Measurements from ENCODE around the gene TRIM40. TPM values are rescaled to one million over a fixed set of nuclear protein-coding genes. Genes with fewer than 3 reads are reported as not detected.

TRIM40 gene
- polyA plus RNA-seq (not detected in 3 replicates), polyA minus RNA-seq (not detected in 3 replicates)
- polyA plus RNA-seq (2011; ENCODE audit: low read depth): not detected
- polyA plus RNA-seq (2011; cell fraction: cytosol; rRNA removed): not detected in 2 replicates
- polyA plus RNA-seq (2011; cell fraction: nucleus; rRNA removed): not detected in 2 replicates
- polyA plus RNA-seq (2012; ENCODE audit: low replicate concordance): not detected in 2 replicates
- not detected for polyA minus RNA-seq (2011; cell fraction: cytosol; rRNA and poly(A)+ RNA removed)
- polyA minus RNA-seq (2011; cell fraction: nucleus; rRNA and poly(A)+ RNA removed): not detected in 2 replicates

- Histone ChIP-seq H3K79me2 (ENCODE audit: control insufficient read depth, insufficient read depth, low read length) (no peaks in the 10 kb centered on the region), H2AFZ (ENCODE audit: control insufficient read depth, low read length) (no peak within 1 kb of the TSS), H4K20me1 (ENCODE audit: control insufficient read depth, extremely low read depth, insufficient read depth, low read length) (no peaks in the 10 kb centered on the region), H3K4me3 (ENCODE audit: control insufficient read depth in 2 of 3, extremely low read depth in 1 of 3, insufficient read depth in 2 of 3, low read depth in 1 of 3, low read length in 3 of 3) (no peak within 1 kb of the TSS), H3K4me2 (ENCODE audit: control insufficient read depth, extremely low read depth, insufficient read depth, low read depth, low read length) (no peak within 1 kb of the TSS), H3K36me3 (ENCODE audit: control insufficient read depth in 2 of 2, extremely low read depth in 1 of 2, insufficient read depth in 2 of 2, low read length in 2 of 2) (no peaks in the 10 kb centered on the region), H3K9ac (ENCODE audit: control insufficient read depth, extremely low read depth, insufficient read depth, low read length) (no peak within 1 kb of the TSS), H3K27ac (ENCODE audit: control insufficient read depth, insufficient read depth, low read length) (no peak within 1 kb of the TSS), H3K4me1 (ENCODE audit: control insufficient read depth, extremely low read depth, insufficient read depth, low read length) (peaks cover 1% of the 10 kb centered on the region), H3K27me3 (ENCODE audit: control insufficient read depth, extremely low read depth, insufficient read depth, low read length) (peaks cover 18% of the 10 kb centered on the region), H3K9me3 (ENCODE audit: control insufficient read depth, low read depth, low read length) (no peaks in the 10 kb centered on the region), H3K9me1 (ENCODE audit: control insufficient read depth, extremely low read depth, insufficient read depth, low read length) (no peaks in the 10 kb centered on the region)
- dilution Hi-C loops (cut with MboI; ENCODE audit: extremely low pct_ligation_motif_present, low sequenced_read_pairs): loop anchor here (10.0 kb wide), 1 partner anchor 61 kb away; the partner anchor contains the start of gene RNF39
- FAIRE-seq (no peak), DNase-seq (ENCODE audit: low read depth, low spot score) (no peak)
- TF ChIP-seq EZH2 (IDR thresholded peaks at IDR 0.05; ENCODE audit: low read length): no peak
- TF ChIP-seq CTCF (optimal IDR thresholded peaks at IDR 0.05 in 1 of 3, IDR thresholded peaks at IDR 0.05 in 1 of 3, conservative IDR thresholded peaks at IDR 0.05 in 1 of 3; ENCODE audit: extremely low read depth in 1 of 3, insufficient read depth in 2 of 3, low read length in 3 of 3): no peak
These were observed at the start of gene TRIM40 for GRCh38 chr6:30135757-30136156. Gene TRIM40 (plus strand): TSS chr6:30136140. CDS start chr6:30137037, 897 bp downstream.

GRCh38 chr6:30087876-30088275, 48.1 kb upstream of the TRIM40 start:
- dilution Hi-C loops (cut with MboI; ENCODE audit: extremely low pct_ligation_motif_present, low sequenced_read_pairs): no loop called here
- Histone ChIP-seq H3K9ac (ENCODE audit: control insufficient read depth, extremely low read depth, insufficient read depth, low read length) (no peak overlapping the region), H3K9me3 (ENCODE audit: control insufficient read depth, low read depth, low read length) (no peaks in the 10 kb centered on the region), H3K27me3 (ENCODE audit: control insufficient read depth, extremely low read depth, insufficient read depth, low read length) (no peaks in the 10 kb centered on the region), H3K36me3 (ENCODE audit: control insufficient read depth in 2 of 2, extremely low read depth in 1 of 2, insufficient read depth in 2 of 2, low read length in 2 of 2) (no peaks in the 10 kb centered on the region), H3K79me2 (ENCODE audit: control insufficient read depth, insufficient read depth, low read length) (no peaks in the 10 kb centered on the region), H3K27ac (ENCODE audit: control insufficient read depth, insufficient read depth, low read length) (no peak overlapping the region), H4K20me1 (ENCODE audit: control insufficient read depth, extremely low read depth, insufficient read depth, low read length) (no peaks in the 10 kb centered on the region), H3K4me2 (ENCODE audit: control insufficient read depth, extremely low read depth, insufficient read depth, low read depth, low read length) (no peak overlapping the region), H3K9me1 (ENCODE audit: control insufficient read depth, extremely low read depth, insufficient read depth, low read length) (no peaks in the 10 kb centered on the region), H3K4me1 (ENCODE audit: control insufficient read depth, extremely low read depth, insufficient read depth, low read length) (peaks cover 17% of the 10 kb centered on the region), H3K4me3 (ENCODE audit: control insufficient read depth in 2 of 3, extremely low read depth in 1 of 3, insufficient read depth in 2 of 3, low read depth in 1 of 3, low read length in 3 of 3) (no peak overlapping the region), H2AFZ (ENCODE audit: control insufficient read depth, low read length) (no peak overlapping the region)
- TF ChIP-seq CTCF (optimal IDR thresholded peaks at IDR 0.05 in 1 of 3, IDR thresholded peaks at IDR 0.05 in 1 of 3, conservative IDR thresholded peaks at IDR 0.05 in 1 of 3; ENCODE audit: extremely low read depth in 1 of 3, insufficient read depth in 2 of 3, low read length in 3 of 3) (no peak), EZH2 (IDR thresholded peaks at IDR 0.05; ENCODE audit: low read length) (no peak)
- no peak for DNase-seq (ENCODE audit: low read depth, low spot score)
- no peak for FAIRE-seq

Data from keratinocyte (primary cell).